Adipocyte (in vitro differentiated cells): ENCODE measurements around the gene IFT25.
"Not testable (repeated sequence)": the region's sequence is repeated elsewhere in the genome, so short reads cannot be mapped to it uniquely, and the experiment has no call there.

Source experiments
- DNase-seq: peaks from one replicate; pipeline ENCODE4 v3.0.0-alpha.2; 2015; ENCODE audit warnings: low read depth
- H3K27me3 ChIP-seq: replicated peaks from 2 replicates; pipeline ENCODE4 v1.7.0; 2013; ENCODE audit warnings: mild to moderate bottlenecking, low read length, moderate library complexity; ENCODE audit not compliant: control insufficient read depth, insufficient read depth
- H3K36me3 ChIP-seq: 2 replicates; pipeline ENCODE4 v1.7.0; 2013; ENCODE audit warnings: low read length, mild to moderate bottlenecking, moderate library complexity; ENCODE audit not compliant: control insufficient read depth, insufficient read depth, severe bottlenecking
- H3K4me1 ChIP-seq: 2 replicates; pipeline ENCODE4 v1.7.0; 2013; ENCODE audit warnings: mild to moderate bottlenecking, low read length, moderate library complexity; ENCODE audit not compliant: control insufficient read depth, insufficient read depth
- H3K4me3 ChIP-seq: 2 replicates; pipeline ENCODE4 v1.7.0; 2013; ENCODE audit warnings: mild to moderate bottlenecking, low read length, moderate library complexity
- H3K9ac ChIP-seq: 2 replicates; pipeline ENCODE4 v1.7.0; 2013; ENCODE audit warnings: mild to moderate bottlenecking, low read length, moderate library complexity
- H3K9me3 ChIP-seq: 2 replicates; pipeline ENCODE4 v1.7.0; 2013; ENCODE audit warnings: mild to moderate bottlenecking, low read length, moderate library complexity; ENCODE audit not compliant: control insufficient read depth

Gene IFT25

DNA sequence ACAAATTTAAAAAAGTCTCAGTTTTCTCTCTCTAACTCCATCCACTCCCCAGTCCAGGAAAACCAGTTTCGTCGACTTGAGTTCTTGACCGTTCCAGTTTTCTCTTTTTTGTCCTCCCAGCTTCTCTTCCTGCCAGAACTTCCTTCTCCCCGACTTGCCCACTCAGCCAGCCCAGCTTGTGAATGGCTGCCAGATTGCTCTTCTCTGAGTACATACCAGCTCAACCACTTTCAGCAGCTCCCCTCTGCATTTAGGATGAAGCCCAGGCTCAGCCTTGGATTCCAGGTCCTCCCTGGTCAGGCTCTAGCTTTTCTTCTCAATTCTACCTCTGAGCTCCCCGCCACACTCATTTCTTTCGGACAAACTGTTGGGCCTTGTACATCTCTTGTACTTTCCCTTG lies 50.1 kb downstream of the IFT25 start:
- H3K4me3 ChIP-seq = no peak overlapping the region
- H3K9me3 ChIP-seq = no peaks in the 10 kb centered on the region
- H3K4me1 ChIP-seq = peaks cover 28% of the 10 kb centered on the region
- H3K36me3 ChIP-seq = no peaks in the 10 kb centered on the region
- no peak overlapping the region for H3K9ac ChIP-seq
- no peaks in the 10 kb centered on the region for H3K27me3 ChIP-seq
- no peak for DNase-seq

- Histone ChIP-seq H3K9me3 (no peaks in the 10 kb centered on the region), H3K36me3 (no peaks in the 10 kb centered on the region), H3K4me3 (no peak overlapping the region), H3K27me3 (no peaks in the 10 kb centered on the region), H3K9ac (no peak overlapping the region), H3K4me1 (peaks cover 28% of the 10 kb centered on the region)
- DNase-seq = no peak
Measured at GRCh38 chr1:53894644-53895043, 50.9 kb downstream of the IFT25 start.

- Histone ChIP-seq H3K4me3 (no peak within 1 kb of the TSS), H3K27me3 (no peaks in the 10 kb centered on the region), H3K9me3 (no peaks in the 10 kb centered on the region), H3K36me3 (no peaks in the 10 kb centered on the region), H3K9ac (no peak within 1 kb of the TSS), H3K4me1 (peaks cover 24% of the 10 kb centered on the region)
- no peak for DNase-seq
Measured at GRCh38 chr1:53893999-53894636, 51.4 kb downstream of the IFT25 start, which contains the start of gene DIO1. Gene DIO1, plus strand, starts transcription at chr1:53894187. Its CDS starts 24 bp downstream, at chr1:53894211.

GRCh38 chr1:53892911-53893310 lies 52.6 kb downstream of the IFT25 start:
- Histone ChIP-seq H3K9ac (no peak overlapping the region), H3K27me3 (no peaks in the 10 kb centered on the region), H3K36me3 (peaks cover under 1% of the 10 kb centered on the region), H3K9me3 (no peaks in the 10 kb centered on the region), H3K4me1 (peaks cover 21% of the 10 kb centered on the region), H3K4me3 (no peak overlapping the region)
- DNase-seq = no peak

DNA sequence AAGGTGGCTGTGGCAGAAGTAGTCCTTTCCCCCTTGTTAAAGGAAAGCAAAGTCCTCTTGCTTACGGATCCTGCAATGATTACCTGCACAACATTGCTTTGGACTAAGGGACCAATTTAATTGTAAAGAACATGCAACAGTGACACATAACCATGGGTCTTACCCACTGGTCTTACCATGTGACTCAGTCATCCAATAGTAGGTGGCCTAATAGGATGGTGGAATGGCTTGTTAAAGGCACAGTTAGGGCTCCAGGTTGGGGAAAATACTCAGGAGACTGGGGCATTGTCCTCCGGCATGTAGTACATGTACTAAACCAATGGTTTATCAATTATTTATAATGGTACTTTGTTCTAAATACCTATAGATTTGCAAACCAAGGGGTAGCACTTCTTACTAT lies 53.8 kb downstream of the IFT25 start:
- Histone ChIP-seq H3K9ac (no peak overlapping the region), H3K9me3 (no peaks in the 10 kb centered on the region), H3K36me3 (peaks cover 9% of the 10 kb centered on the region), H3K4me3 (no peak overlapping the region), H3K4me1 (peaks cover 20% of the 10 kb centered on the region), H3K27me3 (no peaks in the 10 kb centered on the region)
- DNase-seq = no peak

DNA sequence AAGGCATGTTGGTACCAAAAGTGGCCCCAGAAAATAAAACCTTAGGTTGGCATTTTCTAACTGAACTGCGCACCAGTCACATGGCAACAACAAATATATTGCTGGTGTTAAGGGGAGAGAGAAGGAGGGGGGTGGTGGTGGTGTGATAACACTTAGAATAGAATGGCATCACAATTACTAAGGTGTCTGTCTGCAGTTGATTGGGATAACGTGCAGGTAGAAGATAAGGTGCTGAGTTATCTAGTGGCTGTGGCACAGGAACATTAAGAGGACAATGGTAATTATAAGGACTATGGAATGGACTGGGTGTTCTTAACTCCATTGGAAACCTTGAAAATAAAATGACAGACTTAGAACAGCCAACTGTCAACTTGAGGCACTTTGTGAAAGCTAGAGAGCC lies 54.5 kb downstream of the IFT25 start:
- H3K4me3 ChIP-seq = no peak overlapping the region
- DNase-seq = no peak
- peaks cover 14% of the 10 kb centered on the region for H3K4me1 ChIP-seq
- peaks cover 13% of the 10 kb centered on the region for H3K36me3 ChIP-seq
- H3K9ac ChIP-seq = no peak overlapping the region
- H3K27me3 ChIP-seq = no peaks in the 10 kb centered on the region
- H3K9me3 ChIP-seq = no peaks in the 10 kb centered on the region

DNA sequence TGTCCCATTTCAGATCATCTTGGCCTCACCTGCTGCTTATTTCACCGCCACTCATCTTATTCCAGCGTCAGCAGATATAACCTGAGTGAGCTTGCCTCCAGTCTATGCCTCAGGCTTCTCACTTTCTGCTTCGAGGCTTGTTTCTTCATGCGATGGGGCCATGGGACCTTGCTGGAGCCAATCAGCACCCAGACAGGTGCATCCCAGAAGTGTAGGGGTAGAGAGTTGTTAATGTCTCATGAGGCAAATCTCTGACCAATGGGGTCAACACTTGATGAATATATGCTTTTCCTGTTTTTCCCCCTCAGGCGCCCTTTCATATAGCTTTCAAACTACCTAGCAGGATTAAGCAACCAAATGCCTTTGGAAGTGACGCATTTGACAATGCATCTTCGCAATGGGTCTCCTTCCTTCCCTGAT lies 55.0 kb downstream of the IFT25 start:
- Histone ChIP-seq H3K36me3 (peaks cover 17% of the 10 kb centered on the region), H3K27me3 (no peaks in the 10 kb centered on the region), H3K9ac (peak overlapping the region; percentile 98), H3K9me3 (no peaks in the 10 kb centered on the region), H3K4me1 (peaks cover 14% of the 10 kb centered on the region), H3K4me3 (peak overlapping the region; percentile 90)
- DNase-seq = no peak

GRCh38 chr1:53889304-53890298 lies 55.9 kb downstream of the IFT25 start, which contains the start of gene YIPF1:
Gene YIPF1, minus strand, starts transcription at chr1:53889797. Its CDS starts 860 bp downstream, at chr1:53888937.
- H3K9ac ChIP-seq = peak within 1 kb of the TSS; percentile 98
- DNase-seq = peak; percentile 94
- peaks cover 17% of the 10 kb centered on the region for H3K36me3 ChIP-seq
- no peaks in the 10 kb centered on the region for H3K9me3 ChIP-seq
- H3K4me3 ChIP-seq = peak within 1 kb of the TSS; percentile 90
- peaks cover 14% of the 10 kb centered on the region for H3K4me1 ChIP-seq
- no peaks in the 10 kb centered on the region for H3K27me3 ChIP-seq

GRCh38 chr1:53888681-53889080 lies 56.8 kb downstream of the IFT25 start:
- Histone ChIP-seq H3K9ac (peak overlapping the region; percentile 98), H3K4me3 (peak overlapping the region; percentile 90), H3K4me1 (peaks cover 14% of the 10 kb centered on the region), H3K9me3 (no peaks in the 10 kb centered on the region), H3K27me3 (no peaks in the 10 kb centered on the region), H3K36me3 (peaks cover 17% of the 10 kb centered on the region)
- DNase-seq = no peak

- peaks cover 35% of the 10 kb centered on the region for H3K36me3 ChIP-seq
Measured at GRCh38 chr1:53883600-53883999, 61.9 kb downstream of the IFT25 start.

DNA sequence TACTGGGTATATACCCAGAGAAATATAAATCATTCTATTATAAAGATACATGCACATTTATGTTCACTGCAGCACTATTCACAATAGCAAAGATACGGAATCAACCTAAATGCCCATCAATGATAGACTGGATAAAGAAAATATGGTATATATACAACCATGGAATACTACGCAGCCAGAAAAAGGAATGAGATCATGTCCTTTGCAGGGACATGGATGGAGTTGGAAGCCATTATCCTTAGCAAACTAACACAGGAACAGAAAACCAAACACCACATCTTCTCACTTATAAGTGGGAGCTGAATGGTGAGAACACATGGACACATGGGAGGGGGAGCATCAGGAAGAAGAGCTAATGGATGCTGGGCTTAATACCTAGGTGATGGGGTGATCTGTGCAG lies 63.6 kb downstream of the IFT25 start:
- H3K9me3 ChIP-seq, H3K4me1 ChIP-seq, H3K27me3 ChIP-seq, DNase-seq, H3K9ac ChIP-seq, H3K4me3 ChIP-seq: not testable (repeated sequence)
- H3K36me3 ChIP-seq = peaks cover 42% of the 10 kb centered on the region

More at GRCh38 chr1:53883600-53883999, 61.9 kb downstream of the IFT25 start:
- not testable (repeated sequence) for H3K9ac ChIP-seq, DNase-seq, H3K9me3 ChIP-seq, H3K4me1 ChIP-seq, H3K27me3 ChIP-seq, H3K4me3 ChIP-seq
